HepG2 (cell line): ENCODE results near the gene SHMT1. TPM values are rescaled to one million over a fixed set of nuclear protein-coding genes. Genes with fewer than 3 reads are reported as not detected.
A peak's percentile ranks its signal among the peaks of the same experiment; 100 is the strongest.

ENCODE experiments used
- ATF7-NPFF ChIP-seq: sonication (generic); formaldehyde crosslinking; IDR thresholded peaks from 2 replicates; pipeline ENCODE4 v1.8.1; 2023; ENCODE audit warnings: mild to moderate bottlenecking, low read depth, missing genetic modification reagents, moderate library complexity
- BCL3 ChIP-seq: sonication (generic); formaldehyde crosslinking; IDR thresholded peaks from 2 replicates; pipeline ENCODE4 v1.5.1; 2020; ENCODE audit warnings: mild to moderate bottlenecking, missing genetic modification reagents, moderate library complexity
- JDP2 ChIP-seq: sonication (generic); formaldehyde crosslinking; IDR thresholded peaks from 2 replicates; pipeline ENCODE4 v1.8.1; 2022; ENCODE audit warnings: missing genetic modification reagents, borderline replicate concordance
- KDM1A ChIP-seq: IDR thresholded peaks from 2 replicates; pipeline ENCODE4 v1.6.1; 2016; ENCODE audit warnings: missing compliant biosample characterization
- NFYB ChIP-seq: sonication (generic); formaldehyde crosslinking; IDR thresholded peaks from 2 replicates; pipeline ENCODE4 v1.4.0; 2020; ENCODE audit warnings: missing genetic modification reagents
- RFX5 ChIP-seq: IDR thresholded peaks from 2 replicates; pipeline ENCODE4 v1.6.1; 2011; ENCODE audit warnings: low read depth, low read length, improper control_type of control experiment
- SMAD1 ChIP-seq: sonication (generic); formaldehyde crosslinking; IDR thresholded peaks from 2 replicates; pipeline ENCODE4 v1.4.0; 2020; ENCODE audit warnings: missing genetic modification reagents, low read depth, mild to moderate bottlenecking, borderline replicate concordance
- SMARCE1 ChIP-seq: fragments of 450-650 bp; IDR thresholded peaks from 2 replicates; pipeline ENCODE4 v1.6.1; 2017; ENCODE audit warnings: borderline replicate concordance
- SPEN ChIP-seq: sonication (generic); formaldehyde crosslinking; IDR thresholded peaks from 2 replicates; pipeline ENCODE4 v1.5.1; 2020; ENCODE audit warnings: low read depth, mild to moderate bottlenecking, missing genetic modification reagents
- TBP ChIP-seq: sonication (generic); formaldehyde crosslinking; IDR thresholded peaks from 2 replicates; pipeline ENCODE4 v1.5.0; 2020; ENCODE audit warnings: missing genetic modification reagents
- TP53 ChIP-seq: sonication (generic); formaldehyde crosslinking; conservative IDR thresholded peaks from 2 replicates; pipeline ENCODE4 v1.4.0; 2020; ENCODE audit warnings: missing genetic modification reagents
- ZMYM4 ChIP-seq: sonication (generic); formaldehyde crosslinking; IDR thresholded peaks from 2 replicates; pipeline ENCODE4 v1.8.1; 2023; ENCODE audit warnings: mild to moderate bottlenecking, missing genetic modification reagents
- ZNF121 ChIP-seq: sonication (generic); formaldehyde crosslinking; IDR thresholded peaks from 2 replicates; pipeline ENCODE4 v1.5.0; 2020; ENCODE audit warnings: mild to moderate bottlenecking, missing genetic modification reagents
- ZNF160 ChIP-seq: sonication (generic); formaldehyde crosslinking; IDR thresholded peaks from 2 replicates; pipeline ENCODE4 v1.8.0; 2022; ENCODE audit warnings: mild to moderate bottlenecking, inconsistent platforms, missing genetic modification reagents
- ZNF263 ChIP-seq: sonication (generic); formaldehyde crosslinking; IDR thresholded peaks from 2 replicates; pipeline ENCODE4 v1.4.0; 2020; ENCODE audit warnings: missing genetic modification reagents
- ZNF275 ChIP-seq: sonication (generic); formaldehyde crosslinking; IDR thresholded peaks from 2 replicates; pipeline ENCODE4 v1.8.0; 2022; ENCODE audit warnings: missing genetic modification reagents, mild to moderate bottlenecking, inconsistent platforms, borderline replicate concordance
- ZNF281 ChIP-seq: sonication (generic); formaldehyde crosslinking; IDR thresholded peaks from 2 replicates; pipeline ENCODE4 v1.4.0; 2020; ENCODE audit warnings: missing genetic modification reagents, borderline replicate concordance
- ZNF672 ChIP-seq: sonication (generic); formaldehyde crosslinking; IDR thresholded peaks from 2 replicates; pipeline ENCODE4 v1.8.1; 2022; ENCODE audit warnings: missing genetic modification reagents
- ZNF7 ChIP-seq: IDR thresholded peaks from 2 replicates; pipeline ENCODE4 v1.6.1; 2016; ENCODE audit warnings: missing biosample characterization, missing genetic modification reagents
- polyA plus RNA-seq, 8 experiments: library from polyadenylated mRNA; depleted of rRNA in 3 of 8; stranded (reverse) in 7 of 8; unstranded in 1 of 8; fragments of >200 nt; fragmentation: Illumina TruSeq in 4 of 8; extraction: Trizol in 4 of 8; gene quantifications; 2 replicates each; pipeline versions ENCODE4 v1.2.1 to v1.2.3, GENCODE V29; 2011 to 2016; ENCODE audit warnings: low read depth in 4 of 8, missing spikeins in 1 of 8, mixed read lengths in 1 of 8; ENCODE audit not compliant: insufficient read depth in 1 of 8
- total RNA-seq, 5 experiments: library from RNA; depleted of rRNA; stranded (reverse); fragments of >200 nt; fragmentation: Illumina TruSeq; extraction: Trizol; gene quantifications; 2 replicates each; pipeline ENCODE4 v1.2.3, GENCODE V29; 2016; ENCODE audit warnings: low read depth in 1 of 5
- TF ChIP-seq, protein P1 (sequence below): sonication (generic); formaldehyde crosslinking; IDR thresholded peaks from 2 replicates; pipeline ENCODE4 v1.4.0; 2020; ENCODE audit warnings: missing genetic modification reagents

Gene SHMT1
- total and polyA plus RNA-seq, 2 of the 13 experiments (the other 11 are each of a cell fraction or from before 2014, with no cell fraction given): 21.3 to 48.8 TPM

- TF ChIP-seq, protein P1, sequence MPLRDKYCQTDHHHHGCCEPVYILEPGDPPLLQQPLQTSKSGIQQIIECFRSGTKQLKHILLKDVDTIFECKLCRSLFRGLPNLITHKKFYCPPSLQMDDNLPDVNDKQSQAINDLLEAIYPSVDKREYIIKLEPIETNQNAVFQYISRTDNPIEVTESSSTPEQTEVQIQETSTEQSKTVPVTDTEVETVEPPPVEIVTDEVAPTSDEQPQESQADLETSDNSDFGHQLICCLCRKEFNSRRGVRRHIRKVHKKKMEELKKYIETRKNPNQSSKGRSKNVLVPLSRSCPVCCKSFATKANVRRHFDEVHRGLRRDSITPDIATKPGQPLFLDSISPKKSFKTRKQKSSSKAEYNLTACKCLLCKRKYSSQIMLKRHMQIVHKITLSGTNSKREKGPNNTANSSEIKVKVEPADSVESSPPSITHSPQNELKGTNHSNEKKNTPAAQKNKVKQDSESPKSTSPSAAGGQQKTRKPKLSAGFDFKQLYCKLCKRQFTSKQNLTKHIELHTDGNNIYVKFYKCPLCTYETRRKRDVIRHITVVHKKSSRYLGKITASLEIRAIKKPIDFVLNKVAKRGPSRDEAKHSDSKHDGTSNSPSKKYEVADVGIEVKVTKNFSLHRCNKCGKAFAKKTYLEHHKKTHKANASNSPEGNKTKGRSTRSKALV (CRISPR knock-in tag): 0 out of 2 replicates have a peak, but pooled peaks have one; percentile 36
- TF ChIP-seq ZNF7 (CRISPR knock-in tag) (no peak), ATF7-NPFF (CRISPR knock-in tag) (peak; percentile 65; the same call in 1 of the 2 replicates), ZMYM4 (peak; percentile 68; the same call in 1 of the 2 replicates), ZNF263 (peak; percentile 39), SMARCE1 (no peak), NFYB (CRISPR knock-in tag) (peak; percentile 89), TP53 (CRISPR knock-in tag) (0 out of 2 replicates have a peak, but pooled peaks have one; percentile 18), ZNF281 (CRISPR knock-in tag) (no peak), KDM1A (CRISPR knock-in tag) (no peak), JDP2 (CRISPR knock-in tag) (no peak), ZNF275 (CRISPR knock-in tag) (peak; percentile 79; the same call in 1 of the 2 replicates), ZNF160 (CRISPR knock-in tag) (0 out of 2 replicates have a peak, but pooled peaks have one; percentile 76), ZNF672 (CRISPR knock-in tag) (no peak), ZNF121 (0 out of 2 replicates have a peak, but pooled peaks have one; percentile 44), SPEN (peak; percentile 89), SMAD1 (CRISPR knock-in tag) (peak; percentile 86; the same call in 1 of the 2 replicates), RFX5 (peak; percentile 72), TBP (CRISPR knock-in tag) (0 out of 2 replicates have a peak, but pooled peaks have one; percentile 24), BCL3 (CRISPR knock-in tag) (no peak; the same call in 1 of the 2 replicates)
Measured at GRCh38 chr17:18363101-18364049, at the start of gene SHMT1 (continued).
